ENCODE results near the gene DNMT1. TPM values are rescaled to one million over a fixed set of nuclear protein-coding genes. Genes with fewer than 3 reads are reported as not detected.
A peak's percentile ranks its signal among the peaks of the same experiment; 100 is the strongest.

Gene DNMT1
- total RNA-seq, 4 donors from 2014 or later, result 36.1 to 54.4 (median 44.2) TPM

DNA sequence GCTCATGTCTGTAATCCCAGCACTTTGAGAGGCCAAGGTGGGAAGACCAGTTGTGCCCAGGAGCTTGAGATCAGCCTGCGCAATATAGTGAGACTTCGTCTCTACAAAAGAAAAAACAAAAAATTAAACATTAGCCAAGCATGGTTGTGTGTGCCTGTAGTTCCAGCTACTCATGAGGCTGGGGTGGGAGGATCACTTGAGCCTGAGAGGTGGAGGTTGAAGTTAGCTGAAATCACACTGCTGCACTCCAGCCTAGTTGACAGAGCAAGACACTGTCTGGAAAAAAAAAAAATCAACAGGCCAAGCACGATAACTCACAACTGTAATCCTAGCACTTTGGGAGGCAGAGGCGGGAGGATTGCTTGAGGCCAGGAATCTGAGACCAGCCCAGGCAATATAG is 40.2 kb upstream of the DNMT1 start:
- Histone ChIP-seq H3K27ac (no peak overlapping the region), H3K4me3 (no peak overlapping the region), H3K36me3 (no peaks in the 10 kb centered on the region), H3K9me3 (no peaks in the 10 kb centered on the region), H3K4me1 (peaks cover 21% of the 10 kb centered on the region), H3K27me3 (no peaks in the 10 kb centered on the region)
- DNase-seq (ENCODE audit: low spot score in 2 of 2), result no peak
- WGBS, result 78% methylated on average over 4 of the region's 4 CpGs
- TF ChIP-seq POLR2A (IDR thresholded peaks at IDR 0.05) (no peak), POLR2AphosphoS5 (IDR thresholded peaks at IDR 0.05) (no peak), CTCF (IDR thresholded peaks at IDR 0.05) (no peak), EP300 (IDR thresholded peaks at IDR 0.05) (no peak)

- Histone ChIP-seq H3K4me3 (no peak overlapping the region), H3K36me3 (no peaks in the 10 kb centered on the region), H3K27me3 (no peaks in the 10 kb centered on the region), H3K4me1 (peaks cover 31% of the 10 kb centered on the region), H3K9me3 (no peaks in the 10 kb centered on the region), H3K27ac (no peak overlapping the region)
- 70% methylated on average over 4 of the region's 4 CpGs for WGBS
- TF ChIP-seq CTCF (IDR thresholded peaks at IDR 0.05) (no peak), POLR2A (IDR thresholded peaks at IDR 0.05) (no peak), EP300 (IDR thresholded peaks at IDR 0.05) (no peak), POLR2AphosphoS5 (IDR thresholded peaks at IDR 0.05) (no peak)
- no peak for DNase-seq (ENCODE audit: low spot score in 2 of 2)
Measured at GRCh38 chr19:10233946-10234345, 39.2 kb upstream of the DNMT1 start.

DNA sequence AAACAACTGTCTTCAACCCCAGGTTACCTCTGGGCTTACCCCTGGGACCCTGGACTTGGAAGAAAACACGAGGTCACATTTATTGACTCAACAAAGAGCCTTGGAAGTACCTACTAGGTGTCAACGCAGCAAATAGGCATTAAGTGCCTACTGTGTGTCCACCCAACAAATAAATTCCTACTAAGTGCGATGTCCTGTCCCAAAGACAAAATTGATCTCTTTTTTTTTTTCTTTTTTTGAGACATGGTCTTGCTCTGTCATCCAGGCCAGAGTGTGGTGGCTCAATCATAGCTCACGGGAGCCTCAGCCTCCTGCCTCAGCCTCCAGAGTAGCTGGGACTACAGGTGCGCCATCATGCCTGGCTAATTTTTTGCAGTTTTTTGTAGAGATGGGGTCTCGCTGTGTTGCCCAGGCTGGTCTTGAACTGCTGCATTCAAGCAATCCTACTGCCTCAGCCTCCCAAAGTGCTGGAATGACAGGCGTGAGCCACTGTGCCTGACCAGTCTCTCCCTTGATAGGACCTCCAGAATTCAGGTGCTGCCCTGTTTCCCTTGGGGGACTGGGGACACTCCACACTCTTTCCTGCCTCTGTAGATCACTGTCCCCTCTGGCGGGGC is 37.0 kb upstream of the DNMT1 start:
- Histone ChIP-seq H3K36me3 (no peaks in the 10 kb centered on the region), H3K9me3 (no peaks in the 10 kb centered on the region), H3K4me3 (peak overlapping the region; percentile 87), H3K27ac (peak overlapping the region; percentile 90), H3K4me1 (peaks cover 46% of the 10 kb centered on the region), H3K27me3 (no peaks in the 10 kb centered on the region)
- 76% methylated on average over 8 of the region's 8 CpGs for WGBS
- TF ChIP-seq POLR2A (IDR thresholded peaks at IDR 0.05) (no peak), POLR2AphosphoS5 (IDR thresholded peaks at IDR 0.05) (no peak), EP300 (IDR thresholded peaks at IDR 0.05) (no peak), CTCF (IDR thresholded peaks at IDR 0.05) (no peak)
- no peak for DNase-seq (ENCODE audit: low spot score in 2 of 2)

GRCh38 chr19:10230861-10231611 is 36.3 kb upstream of the DNMT1 start, which contains the start of gene S1PR2:
Gene S1PR2 (minus strand): TSS chr19:10231331. CDS start chr19:10224905, 6,426 bp downstream.
- Histone ChIP-seq H3K27me3 (no peaks in the 10 kb centered on the region), H3K4me3 (peak within 1 kb of the TSS; percentile 87), H3K27ac (peak within 1 kb of the TSS; percentile 90), H3K4me1 (peaks cover 48% of the 10 kb centered on the region), H3K9me3 (no peaks in the 10 kb centered on the region), H3K36me3 (no peaks in the 10 kb centered on the region)
- 0% methylated on average over 41 of the region's 73 CpGs for whole genome bisulfite sequencing
- TF ChIP-seq POLR2A (IDR thresholded peaks at IDR 0.05), result peak in 1 of 2 donors; percentile 41
- no peak for TF ChIP-seq CTCF (IDR thresholded peaks at IDR 0.05)
- no peak for TF ChIP-seq EP300 (IDR thresholded peaks at IDR 0.05)
- no peak for TF ChIP-seq POLR2AphosphoS5 (IDR thresholded peaks at IDR 0.05)
- DNase-seq (ENCODE audit: low spot score in 2 of 2), result peak; percentile 88 to 90

DNA sequence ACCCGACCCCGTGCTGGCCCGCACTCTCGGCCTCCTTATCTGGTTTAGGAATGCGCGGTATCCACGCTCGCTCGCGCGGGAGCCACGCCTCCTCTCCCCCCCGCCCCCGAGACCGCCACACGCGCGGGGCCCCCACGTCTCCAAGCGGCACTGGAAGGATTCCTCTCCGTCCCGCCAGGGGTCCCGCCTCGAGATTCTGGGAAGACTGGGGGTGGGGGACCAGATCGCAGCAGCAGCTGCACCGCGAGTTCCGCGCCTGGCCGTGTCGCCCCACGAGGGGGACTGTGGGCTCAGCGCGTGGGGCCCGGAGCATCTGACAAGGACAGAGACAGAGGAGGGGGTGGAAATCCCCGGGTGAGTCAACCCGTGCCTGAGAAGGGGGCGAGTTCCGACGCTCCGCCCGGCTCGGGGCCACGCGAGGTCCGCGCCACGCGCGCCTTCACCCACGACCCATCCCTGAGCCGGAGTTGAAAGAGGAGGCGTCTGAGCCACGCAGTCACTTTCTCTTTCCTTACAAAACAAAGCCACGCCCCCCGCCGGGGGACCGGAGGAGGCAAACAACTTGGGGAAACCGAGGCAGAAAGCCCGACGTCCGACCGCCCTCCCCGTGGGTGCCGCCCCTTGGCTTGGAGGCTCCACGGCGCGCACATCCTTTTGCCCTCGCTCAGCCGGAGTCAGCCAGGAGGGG is 35.6 kb upstream of the DNMT1 start:
- H3K9me3 ChIP-seq, result no peaks in the 10 kb centered on the region
- H3K27ac ChIP-seq, result peak overlapping the region; percentile 90
- WGBS, result 1% methylated on average over 18 of the region's 70 CpGs
- TF ChIP-seq POLR2A (IDR thresholded peaks at IDR 0.05) (no peak), POLR2AphosphoS5 (IDR thresholded peaks at IDR 0.05) (no peak), CTCF (IDR thresholded peaks at IDR 0.05) (no peak), EP300 (IDR thresholded peaks at IDR 0.05) (no peak)
- peak overlapping the region; percentile 87 for H3K4me3 ChIP-seq
- H3K27me3 ChIP-seq, result no peaks in the 10 kb centered on the region
- H3K4me1 ChIP-seq, result peaks cover 51% of the 10 kb centered on the region
- H3K36me3 ChIP-seq, result no peaks in the 10 kb centered on the region
- peak; percentile 82 to 83 for DNase-seq (ENCODE audit: low spot score in 2 of 2)

Data from suprapubic skin (tissue), 4 donors.